Natural killer cell (primary cell): ENCODE data around the gene RBM20. TPM values are rescaled to one million over a fixed set of nuclear protein-coding genes. Genes with fewer than 3 reads are reported as not detected.

Experiments
- ATAC-seq, 3 donors: fragments of 150-1000 bp in 2 of 3; fragments of 200-7000 bp in 1 of 3; cut with Tn5 transposase; 1 replicate in 1 of 3; 2 replicates in 2 of 3; pipeline ENCODE4 v1.10.0; 2021; ENCODE audit warnings: mild to moderate bottlenecking in 2 of 3, moderate library complexity in 2 of 3
- DNase-seq, 2 donors: peaks; one replicate each; pipeline versions ENCODE4 v3.0.0 to v3.0.0-alpha.2; 2013 to 2021; ENCODE audit warnings: mixed read lengths in 1 of 2
- H3K27ac ChIP-seq: one replicate; pipeline ENCODE4 v1.5.1; 2013; ENCODE audit warnings: mild to moderate bottlenecking, low read length
- H3K27me3 ChIP-seq: one replicate; pipeline ENCODE4 v1.6.1; 2013; ENCODE audit warnings: low read length; ENCODE audit not compliant: control insufficient read depth, insufficient read depth
- H3K36me3 ChIP-seq: one replicate; pipeline ENCODE4 v1.6.1; 2013; ENCODE audit warnings: low read length; ENCODE audit not compliant: control insufficient read depth, insufficient read depth
- H3K4me1 ChIP-seq: one replicate; pipeline ENCODE4 v1.6.1; 2013; ENCODE audit warnings: low read length; ENCODE audit not compliant: control insufficient read depth, insufficient read depth
- H3K4me3 ChIP-seq: one replicate; pipeline ENCODE4 v1.5.1; 2013; ENCODE audit warnings: low read length
- H3K9me3 ChIP-seq: one replicate; pipeline ENCODE4 v1.6.1; 2013; ENCODE audit warnings: low read length; ENCODE audit not compliant: control insufficient read depth, insufficient read depth
- H3K27ac Mint-ChIP-seq, 2 donors: one replicate each; pipeline ENCODE4 v1.8.0; 2022; ENCODE audit warnings: mild to moderate bottlenecking in 2 of 2, mixed read lengths in 2 of 2, moderate library complexity in 1 of 2
- H3K27me3 Mint-ChIP-seq, 2 donors: one replicate each; pipeline ENCODE4 v1.8.0; 2022; ENCODE audit warnings: low read depth in 2 of 2, mixed read lengths in 2 of 2
- H3K36me3 Mint-ChIP-seq: one replicate; pipeline ENCODE4 v1.8.0; 2022; ENCODE audit warnings: mixed read lengths
- H3K4me1 Mint-ChIP-seq, 2 donors: one replicate each; pipeline ENCODE4 v1.8.0; 2022; ENCODE audit warnings: mixed read lengths in 2 of 2
- H3K4me3 Mint-ChIP-seq: one replicate; pipeline ENCODE4 v1.8.0; 2022; ENCODE audit warnings: mild to moderate bottlenecking, moderate library complexity, mixed read lengths
- H3K9me3 Mint-ChIP-seq, 2 donors: one replicate each; pipeline ENCODE4 v1.8.0; 2022; ENCODE audit warnings: mixed read lengths in 2 of 2
- CTCF ChIP-seq: fragments of 200-600 bp; IDR thresholded peaks from one replicate; pipeline ENCODE4 v1.8.0; 2022; ENCODE audit warnings: antibody characterized with exemption
- WGBS: methylation state at CpG from one replicate; pipeline ENCODE4 v1.1.7; 2013; ENCODE audit warnings: missing lambda C conversion rate; ENCODE audit not compliant: insufficient coverage; 5-methylcytosine and 5-hydroxymethylcytosine counted together
- intact Hi-C: fragments of 100-400 bp; cut with micrococcal nuclease; formaldehyde crosslinking; loops from one replicate; pipeline ENCODE4 v1.14.2; 2022
- total RNA-seq, 4 donors: library from RNA; stranded (reverse); fragments of 120-200 nt in 1 of 4; gene quantifications; one replicate each; pipeline versions ENCODE4 v1.2.3 to v1.2.4, GENCODE V29; 2013 to 2022

Gene RBM20
- total RNA-seq, result under 1 TPM in 1 of 3 donors, not detected in 2; 0.35 TPM
- not detected for total RNA-seq (2013)

- H3K4me1 Mint-ChIP-seq, result peaks cover 23 to 25% of the 10 kb centered on the region in 2 donors
- no peak for TF ChIP-seq CTCF
- no peaks in the 10 kb centered on the region for H3K9me3 Mint-ChIP-seq
- no peak within 1 kb of the TSS for H3K27ac ChIP-seq
- intact Hi-C loops, result no loop called here
- H3K4me3 ChIP-seq, result no peak within 1 kb of the TSS
- peaks cover 7% of the 10 kb centered on the region for H3K36me3 Mint-ChIP-seq
- DNase-seq, result peak; percentile 15 to 37
- peak within 1 kb of the TSS; percentile 79 for H3K4me3 Mint-ChIP-seq
- H3K27ac Mint-ChIP-seq, result no peak within 1 kb of the TSS
- ATAC-seq, result peak in 2 of 3 donors; percentile 10 to 53
- H3K9me3 ChIP-seq, result no peaks in the 10 kb centered on the region
- no peaks in the 10 kb centered on the region for H3K36me3 ChIP-seq
- peaks cover 45 to 70% of the 10 kb centered on the region in 2 donors for H3K27me3 Mint-ChIP-seq
- peaks cover 34% of the 10 kb centered on the region for H3K27me3 ChIP-seq
- WGBS, result under 1% methylated on average over 106 of the region's 106 CpGs
- peaks cover 12% of the 10 kb centered on the region for H3K4me1 ChIP-seq
Observed at GRCh38 chr10:110643653-110644597, at the start of gene RBM20. Gene RBM20 (plus strand): TSS chr10:110644336. CDS start chr10:110644455, 119 bp downstream.

- Mint-ChIP-seq H3K9me3 (no peaks in the 10 kb centered on the region), H3K27ac (peak overlapping the region in 1 of 2 donors; percentile 13), H3K4me1 (no peaks in the 10 kb centered on the region), H3K4me3 (no peak overlapping the region), H3K36me3 (peaks cover 5% of the 10 kb centered on the region), H3K27me3 (no peaks in the 10 kb centered on the region)
- Histone ChIP-seq H3K36me3 (peaks cover 66% of the 10 kb centered on the region), H3K4me3 (no peak overlapping the region), H3K9me3 (no peaks in the 10 kb centered on the region), H3K27me3 (no peaks in the 10 kb centered on the region), H3K4me1 (no peaks in the 10 kb centered on the region), H3K27ac (no peak overlapping the region)
- TF ChIP-seq CTCF, result no peak
- intact Hi-C loops, result no loop called here
- WGBS, result 98% methylated on average over 2 of the region's 2 CpGs
- ATAC-seq (no peak), DNase-seq (no peak)
Observed at GRCh38 chr10:110597476-110597875, 46.7 kb upstream of the RBM20 start.

- Mint-ChIP-seq H3K36me3 (no peaks in the 10 kb centered on the region), H3K9me3 (no peaks in the 10 kb centered on the region), H3K27ac (no peak overlapping the region), H3K27me3 (no peaks in the 10 kb centered on the region), H3K4me1 (no peaks in the 10 kb centered on the region), H3K4me3 (no peak overlapping the region)
- no peak overlapping the region for H3K27ac ChIP-seq
- no peaks in the 10 kb centered on the region for H3K4me1 ChIP-seq
- TF ChIP-seq CTCF, result peak; percentile 56
- H3K36me3 ChIP-seq, result peaks cover 72% of the 10 kb centered on the region
- H3K4me3 ChIP-seq, result no peak overlapping the region
- intact Hi-C loops, result loop anchor here (1.0 kb wide), 1 partner anchor 294 kb away; no protein-coding TSS in a partner anchor
- WGBS, result 88% methylated on average over 2 of the region's 2 CpGs
- no peaks in the 10 kb centered on the region for H3K27me3 ChIP-seq
- no peaks in the 10 kb centered on the region for H3K9me3 ChIP-seq
- ATAC-seq, result peak in 2 of 3 donors; percentile 42 to 65
- peak in 1 of 2 donors; percentile 75 for DNase-seq
Observed at GRCh38 chr10:110600487-110601101, 43.5 kb upstream of the RBM20 start.
